ENCODE data around the gene CSNK1D.

The CSNK1D gene

DNA sequence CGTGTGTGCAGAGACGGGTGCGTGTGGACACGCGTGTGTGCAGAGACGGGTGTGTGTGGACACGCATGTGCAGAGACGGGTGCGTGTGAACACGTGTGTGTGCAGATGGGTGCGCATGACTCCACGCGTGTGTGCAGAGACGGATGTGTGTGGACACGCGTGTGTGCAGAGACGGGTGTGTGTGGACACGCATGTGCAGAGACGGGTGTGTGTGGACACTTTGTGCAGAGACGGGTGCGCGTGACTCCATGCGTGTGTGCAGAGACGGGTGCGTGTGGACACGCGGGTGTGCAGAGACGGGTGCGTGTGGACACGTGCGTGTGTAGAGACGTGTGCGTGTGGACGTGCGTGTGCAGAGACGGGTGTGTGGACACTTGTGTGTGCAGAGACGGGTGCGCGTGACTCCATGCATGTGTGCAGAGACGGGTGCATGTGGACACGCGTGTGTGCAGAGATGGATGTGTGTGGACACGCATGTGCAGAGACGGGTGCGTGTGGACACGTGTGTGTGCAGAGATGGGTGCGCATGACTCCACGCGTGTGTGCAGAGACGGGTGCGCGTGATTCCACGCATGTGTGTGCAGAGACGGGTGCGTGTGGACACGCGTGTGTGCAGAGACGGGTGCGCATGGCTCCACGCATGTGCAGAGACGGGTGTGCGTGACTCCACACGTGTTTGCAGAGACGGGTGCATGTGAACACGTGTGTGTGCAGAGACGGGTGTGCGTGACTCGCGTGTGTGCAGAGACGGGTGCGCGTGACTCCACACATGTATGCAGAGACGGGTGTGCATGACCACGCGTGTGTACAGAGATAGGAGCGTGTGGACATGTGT is 45.5 kb upstream of the CSNK1D start:
- peaks cover 8% of the 10 kb centered on the region for H3F3A ChIP-seq (ENCODE audit: control insufficient read depth, insufficient read depth)
- H3K36me3 ChIP-seq (ENCODE audit: control insufficient read depth, low read length) = no peaks in the 10 kb centered on the region
- TF ChIP-seq CTCF (IDR thresholded peaks at IDR 0.05; ENCODE audit: low read depth, low read length, poor library complexity, severe bottlenecking) = no peak
- TF ChIP-seq EZH2phosphoT487 (IDR thresholded peaks at IDR 0.05; ENCODE audit: borderline replicate concordance, low read length) = no peak
- H3K9me3 ChIP-seq (ENCODE audit: control insufficient read depth, insufficient read depth, low read length) = peaks cover 27% of the 10 kb centered on the region
- no peaks in the 10 kb centered on the region for H3K79me2 ChIP-seq (ENCODE audit: control insufficient read depth, low read length)
- no peaks in the 10 kb centered on the region for H3K9me2 ChIP-seq (replicated peaks; ENCODE audit: control insufficient read depth, low read length)
- no peaks in the 10 kb centered on the region for H3K4me1 ChIP-seq (ENCODE audit: control insufficient read depth, low read length)
- no peak overlapping the region for H3K27ac ChIP-seq (ENCODE audit: low read depth, low read length)
- H3K27me3 ChIP-seq (ENCODE audit: control insufficient read depth, low read length) = no peaks in the 10 kb centered on the region; the same call in 1 of the 2 replicates
- no peak overlapping the region for H3K4me2 ChIP-seq (ENCODE audit: low read length)
- H4K20me1 ChIP-seq (ENCODE audit: control insufficient read depth, insufficient read depth, low read depth, low read length) = no peaks in the 10 kb centered on the region
- no peak overlapping the region for H3K4me3 ChIP-seq (ENCODE audit: low read length)

- Histone ChIP-seq H3K36me3 (ENCODE audit: control insufficient read depth, low read length) (no peaks in the 10 kb centered on the region), H3K79me2 (ENCODE audit: control insufficient read depth, low read length) (no peaks in the 10 kb centered on the region), H3K4me1 (ENCODE audit: control insufficient read depth, low read length) (no peaks in the 10 kb centered on the region), H3K9me2 (replicated peaks; ENCODE audit: control insufficient read depth, low read length) (no peaks in the 10 kb centered on the region), H4K20me1 (ENCODE audit: control insufficient read depth, insufficient read depth, low read depth, low read length) (no peaks in the 10 kb centered on the region), H3K9me3 (ENCODE audit: control insufficient read depth, insufficient read depth, low read length) (peaks cover 27% of the 10 kb centered on the region), H3K27ac (ENCODE audit: low read depth, low read length) (no peak overlapping the region), H3K4me3 (ENCODE audit: low read length) (no peak overlapping the region), H3K27me3 (ENCODE audit: control insufficient read depth, low read length) (no peaks in the 10 kb centered on the region; the same call in 1 of the 2 replicates), H3F3A (ENCODE audit: control insufficient read depth, insufficient read depth) (peaks cover 8% of the 10 kb centered on the region), H3K4me2 (ENCODE audit: low read length) (no peak overlapping the region)
- no peak for TF ChIP-seq EZH2phosphoT487 (IDR thresholded peaks at IDR 0.05; ENCODE audit: borderline replicate concordance, low read length)
Observed at GRCh38 chr17:82318169-82318498, 44.6 kb upstream of the CSNK1D start.

DNA sequence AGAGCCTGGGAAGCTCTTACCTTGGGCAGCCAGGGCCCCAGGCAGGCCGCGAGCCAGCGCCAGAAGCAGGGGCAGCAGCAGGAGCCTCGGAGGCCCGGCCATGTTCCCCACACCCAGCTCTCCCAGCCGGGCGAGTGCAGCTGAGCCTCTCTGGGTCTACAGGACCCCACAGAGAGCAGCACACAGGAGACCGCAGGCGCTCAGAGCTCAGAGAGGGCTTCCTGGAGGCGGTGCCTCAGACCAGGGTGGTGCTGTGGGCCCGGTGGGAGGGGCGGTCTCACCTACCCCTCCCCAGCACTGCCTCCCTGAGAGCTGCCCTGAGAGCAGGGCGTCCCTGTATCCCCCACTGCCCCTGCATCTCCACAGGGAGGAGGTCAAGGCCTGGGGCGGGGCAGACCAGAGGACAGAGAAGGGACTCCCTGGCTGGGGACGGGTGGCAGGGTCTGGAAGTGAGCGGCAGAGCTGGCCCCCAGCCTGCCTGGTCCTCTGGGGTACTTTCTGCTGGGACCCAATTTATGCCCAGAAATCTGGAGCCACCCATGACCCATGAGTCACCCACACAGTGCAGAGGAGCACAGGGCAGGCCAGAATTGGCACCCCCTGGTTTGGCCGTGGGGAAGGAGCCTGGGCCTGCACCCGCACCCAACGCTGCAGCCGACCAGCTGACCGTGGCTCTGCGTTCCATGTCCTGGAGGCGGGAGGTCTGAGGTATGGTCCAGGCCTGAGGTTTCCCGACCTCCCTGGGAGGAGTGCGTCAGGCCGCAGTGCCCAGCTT is 44.1 kb upstream of the CSNK1D start, which contains the start of gene CD7:
CD7 (minus strand) TSS at position 215 of the 775 bp plus-strand sequence; CDS start at position 102, 113 bp downstream.
- H3K4me2 ChIP-seq (ENCODE audit: low read length) = no peak within 1 kb of the TSS
- peaks cover 8% of the 10 kb centered on the region for H3F3A ChIP-seq (ENCODE audit: control insufficient read depth, insufficient read depth)
- no peak within 1 kb of the TSS for H3K4me3 ChIP-seq (ENCODE audit: low read length)
- no peaks in the 10 kb centered on the region for H3K79me2 ChIP-seq (ENCODE audit: control insufficient read depth, low read length)
- H3K9me2 ChIP-seq (replicated peaks; ENCODE audit: control insufficient read depth, low read length) = no peaks in the 10 kb centered on the region
- H4K20me1 ChIP-seq (ENCODE audit: control insufficient read depth, insufficient read depth, low read depth, low read length) = no peaks in the 10 kb centered on the region
- H3K9me3 ChIP-seq (ENCODE audit: control insufficient read depth, insufficient read depth, low read length) = peaks cover 27% of the 10 kb centered on the region
- no peak within 1 kb of the TSS for H3K27ac ChIP-seq (ENCODE audit: low read depth, low read length)
- no peaks in the 10 kb centered on the region; the same call in 1 of the 2 replicates for H3K27me3 ChIP-seq (ENCODE audit: control insufficient read depth, low read length)
- TF ChIP-seq CTCF (IDR thresholded peaks at IDR 0.05; ENCODE audit: low read depth, low read length, poor library complexity, severe bottlenecking) (no peak), EZH2phosphoT487 (IDR thresholded peaks at IDR 0.05; ENCODE audit: borderline replicate concordance, low read length) (no peak)
- no peaks in the 10 kb centered on the region for H3K4me1 ChIP-seq (ENCODE audit: control insufficient read depth, low read length)
- H3K36me3 ChIP-seq (ENCODE audit: control insufficient read depth, low read length) = no peaks in the 10 kb centered on the region
